ENCODE data around the gene D2HGDH. TPM values are rescaled to one million over a fixed set of nuclear protein-coding genes. Genes with fewer than 3 reads are reported as not detected.

Gene D2HGDH
- total and polyA plus RNA-seq, 2 of the 13 experiments (the other 11 are each of a cell fraction or from before 2014, with no cell fraction given) = 19.2 to 20.3 TPM

DNA sequence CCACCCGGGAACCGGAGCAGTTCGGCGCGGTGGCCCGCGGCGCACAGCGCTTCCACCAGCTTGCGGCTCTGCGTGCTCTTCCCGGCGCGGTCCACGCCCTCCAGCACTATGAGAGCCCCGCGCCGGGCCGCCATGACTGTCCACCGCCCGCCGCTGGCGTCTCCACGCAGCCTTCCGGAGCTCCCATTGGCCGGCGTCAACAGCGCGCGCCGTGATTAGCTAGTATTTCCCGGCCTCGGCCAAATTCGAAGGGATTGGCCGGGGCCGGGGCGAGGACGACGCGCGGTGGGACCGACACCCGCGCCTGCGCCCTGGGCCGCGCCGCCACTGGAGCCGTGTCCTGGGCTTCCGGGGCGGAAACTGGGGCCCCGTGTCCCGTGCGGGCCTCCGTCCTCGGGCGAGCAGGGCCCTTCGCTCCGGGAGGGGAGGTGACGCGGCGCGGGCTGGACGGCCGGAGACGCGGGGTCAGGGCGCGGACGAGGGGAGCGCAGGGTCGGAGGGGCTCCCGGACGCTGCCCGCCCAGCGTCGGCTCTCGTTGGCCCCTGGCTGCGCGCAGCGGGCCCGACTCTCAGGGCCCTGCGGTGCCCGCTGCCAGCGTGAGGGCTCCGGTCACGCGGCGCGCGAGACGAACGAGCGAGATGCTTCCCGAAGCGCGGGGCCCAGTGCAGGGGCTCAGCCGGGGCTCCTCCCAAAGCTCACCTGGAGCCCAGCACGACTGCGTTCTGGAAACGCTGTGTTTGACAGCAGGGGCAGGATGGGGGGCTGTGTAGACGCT lies 47.6 kb upstream of the D2HGDH start, which contains the start of gene DTYMK (continued):
- TF ChIP-seq ZNF720 (CRISPR knock-in tag; IDR thresholded peaks at IDR 0.05) (no peak), ZNF577 (CRISPR knock-in tag; IDR thresholded peaks at IDR 0.05; ENCODE audit: borderline replicate concordance, low read depth) (0 out of 2 replicates have a peak, but pooled peaks have one; percentile 29), HOXA5 (CRISPR knock-in tag; IDR thresholded peaks at IDR 0.05) (peak; percentile 57), TBX2 (CRISPR knock-in tag; IDR thresholded peaks at IDR 0.05; ENCODE audit: borderline replicate concordance) (peak; percentile 62), ZNF263 (CRISPR knock-in tag; IDR thresholded peaks at IDR 0.05) (peak; percentile 69), NR1H2 (CRISPR knock-in tag; IDR thresholded peaks at IDR 0.05; ENCODE audit: borderline replicate concordance, low read depth) (0 out of 2 replicates have a peak, but pooled peaks have one; percentile 25), MIXL1 (CRISPR knock-in tag; IDR thresholded peaks at IDR 0.05) (no peak), MED8 (CRISPR knock-in tag; IDR thresholded peaks at IDR 0.05; ENCODE audit: insufficient replicate concordance) (peak; percentile 89), PAX8 (CRISPR knock-in tag; IDR thresholded peaks at IDR 0.05; ENCODE audit: borderline replicate concordance) (0 out of 2 replicates have a peak, but pooled peaks have one; percentile 27), ZNF781 (CRISPR knock-in tag; IDR thresholded peaks at IDR 0.05; ENCODE audit: borderline replicate concordance, not compliant biosample characterization) (no peak), JDP2 (CRISPR knock-in tag; IDR thresholded peaks at IDR 0.05; ENCODE audit: borderline replicate concordance) (peak; percentile 81; the same call in 1 of the 2 replicates), RXRB (CRISPR knock-in tag; IDR thresholded peaks at IDR 0.05; ENCODE audit: borderline replicate concordance) (peak; percentile 25; the same call in 1 of the 2 replicates), SRSF1 (optimal IDR thresholded peaks at IDR 0.05; ENCODE audit: low read depth, low read length) (no peak)
- TF ChIP-seq, protein P1, sequence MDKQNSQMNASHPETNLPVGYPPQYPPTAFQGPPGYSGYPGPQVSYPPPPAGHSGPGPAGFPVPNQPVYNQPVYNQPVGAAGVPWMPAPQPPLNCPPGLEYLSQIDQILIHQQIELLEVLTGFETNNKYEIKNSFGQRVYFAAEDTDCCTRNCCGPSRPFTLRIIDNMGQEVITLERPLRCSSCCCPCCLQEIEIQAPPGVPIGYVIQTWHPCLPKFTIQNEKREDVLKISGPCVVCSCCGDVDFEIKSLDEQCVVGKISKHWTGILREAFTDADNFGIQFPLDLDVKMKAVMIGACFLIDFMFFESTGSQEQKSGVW (CRISPR knock-in tag; IDR thresholded peaks at IDR 0.05; ENCODE audit: borderline replicate concordance) = peak; percentile 74; the same call in 1 of the 2 replicates
- TF ChIP-seq, protein P2, sequence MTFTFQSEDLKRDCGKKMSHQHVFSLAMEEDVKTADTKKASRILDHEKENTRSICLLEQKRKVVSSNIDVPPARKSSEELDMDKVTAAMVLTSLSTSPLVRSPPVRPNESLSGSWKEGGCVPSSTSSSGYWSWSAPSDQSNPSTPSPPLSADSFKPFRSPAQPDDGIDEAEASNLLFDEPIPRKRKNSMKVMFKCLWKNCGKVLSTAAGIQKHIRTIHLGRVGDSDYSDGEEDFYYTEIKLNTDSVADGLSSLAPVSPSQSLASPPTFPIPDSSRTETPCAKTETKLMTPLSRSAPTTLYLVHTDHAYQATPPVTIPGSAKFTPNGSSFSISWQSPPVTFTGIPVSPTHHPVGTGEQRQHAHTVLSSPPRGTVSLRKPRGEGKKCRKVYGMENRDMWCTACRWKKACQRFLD (CRISPR knock-in tag; IDR thresholded peaks at IDR 0.05; ENCODE audit: borderline replicate concordance) = peak; percentile 83; the same call in 1 of the 2 replicates
- TF ChIP-seq, protein P3, sequence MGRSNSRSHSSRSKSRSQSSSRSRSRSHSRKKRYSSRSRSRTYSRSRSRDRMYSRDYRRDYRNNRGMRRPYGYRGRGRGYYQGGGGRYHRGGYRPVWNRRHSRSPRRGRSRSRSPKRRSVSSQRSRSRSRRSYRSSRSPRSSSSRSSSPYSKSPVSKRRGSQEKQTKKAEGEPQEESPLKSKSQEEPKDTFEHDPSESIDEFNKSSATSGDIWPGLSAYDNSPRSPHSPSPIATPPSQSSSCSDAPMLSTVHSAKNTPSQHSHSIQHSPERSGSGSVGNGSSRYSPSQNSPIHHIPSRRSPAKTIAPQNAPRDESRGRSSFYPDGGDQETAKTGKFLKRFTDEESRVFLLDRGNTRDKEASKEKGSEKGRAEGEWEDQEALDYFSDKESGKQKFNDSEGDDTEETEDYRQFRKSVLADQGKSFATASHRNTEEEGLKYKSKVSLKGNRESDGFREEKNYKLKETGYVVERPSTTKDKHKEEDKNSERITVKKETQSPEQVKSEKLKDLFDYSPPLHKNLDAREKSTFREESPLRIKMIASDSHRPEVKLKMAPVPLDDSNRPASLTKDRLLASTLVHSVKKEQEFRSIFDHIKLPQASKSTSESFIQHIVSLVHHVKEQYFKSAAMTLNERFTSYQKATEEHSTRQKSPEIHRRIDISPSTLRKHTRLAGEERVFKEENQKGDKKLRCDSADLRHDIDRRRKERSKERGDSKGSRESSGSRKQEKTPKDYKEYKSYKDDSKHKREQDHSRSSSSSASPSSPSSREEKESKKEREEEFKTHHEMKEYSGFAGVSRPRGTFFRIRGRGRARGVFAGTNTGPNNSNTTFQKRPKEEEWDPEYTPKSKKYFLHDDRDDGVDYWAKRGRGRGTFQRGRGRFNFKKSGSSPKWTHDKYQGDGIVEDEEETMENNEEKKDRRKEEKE (IDR thresholded peaks at IDR 0.05) = no peak
- TF ChIP-seq, protein P4, sequence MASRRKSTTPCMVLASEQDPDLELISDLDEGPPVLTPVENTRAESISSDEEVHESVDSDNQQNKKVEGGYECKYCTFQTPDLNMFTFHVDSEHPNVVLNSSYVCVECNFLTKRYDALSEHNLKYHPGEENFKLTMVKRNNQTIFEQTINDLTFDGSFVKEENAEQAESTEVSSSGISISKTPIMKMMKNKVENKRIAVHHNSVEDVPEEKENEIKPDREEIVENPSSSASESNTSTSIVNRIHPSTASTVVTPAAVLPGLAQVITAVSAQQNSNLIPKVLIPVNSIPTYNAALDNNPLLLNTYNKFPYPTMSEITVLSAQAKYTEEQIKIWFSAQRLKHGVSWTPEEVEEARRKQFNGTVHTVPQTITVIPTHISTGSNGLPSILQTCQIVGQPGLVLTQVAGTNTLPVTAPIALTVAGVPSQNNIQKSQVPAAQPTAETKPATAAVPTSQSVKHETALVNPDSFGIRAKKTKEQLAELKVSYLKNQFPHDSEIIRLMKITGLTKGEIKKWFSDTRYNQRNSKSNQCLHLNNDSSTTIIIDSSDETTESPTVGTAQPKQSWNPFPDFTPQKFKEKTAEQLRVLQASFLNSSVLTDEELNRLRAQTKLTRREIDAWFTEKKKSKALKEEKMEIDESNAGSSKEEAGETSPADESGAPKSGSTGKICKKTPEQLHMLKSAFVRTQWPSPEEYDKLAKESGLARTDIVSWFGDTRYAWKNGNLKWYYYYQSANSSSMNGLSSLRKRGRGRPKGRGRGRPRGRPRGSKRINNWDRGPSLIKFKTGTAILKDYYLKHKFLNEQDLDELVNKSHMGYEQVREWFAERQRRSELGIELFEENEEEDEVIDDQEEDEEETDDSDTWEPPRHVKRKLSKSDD (CRISPR knock-in tag; IDR thresholded peaks at IDR 0.05; ENCODE audit: low read depth) = peak; percentile 87

Data from HepG2 (cell line).